ENCODE data around the gene CENPO.

GRCh38 chr2:24870891-24871705 is 77.9 kb downstream of the CENPO start:
- TF ChIP-seq, protein P1, sequence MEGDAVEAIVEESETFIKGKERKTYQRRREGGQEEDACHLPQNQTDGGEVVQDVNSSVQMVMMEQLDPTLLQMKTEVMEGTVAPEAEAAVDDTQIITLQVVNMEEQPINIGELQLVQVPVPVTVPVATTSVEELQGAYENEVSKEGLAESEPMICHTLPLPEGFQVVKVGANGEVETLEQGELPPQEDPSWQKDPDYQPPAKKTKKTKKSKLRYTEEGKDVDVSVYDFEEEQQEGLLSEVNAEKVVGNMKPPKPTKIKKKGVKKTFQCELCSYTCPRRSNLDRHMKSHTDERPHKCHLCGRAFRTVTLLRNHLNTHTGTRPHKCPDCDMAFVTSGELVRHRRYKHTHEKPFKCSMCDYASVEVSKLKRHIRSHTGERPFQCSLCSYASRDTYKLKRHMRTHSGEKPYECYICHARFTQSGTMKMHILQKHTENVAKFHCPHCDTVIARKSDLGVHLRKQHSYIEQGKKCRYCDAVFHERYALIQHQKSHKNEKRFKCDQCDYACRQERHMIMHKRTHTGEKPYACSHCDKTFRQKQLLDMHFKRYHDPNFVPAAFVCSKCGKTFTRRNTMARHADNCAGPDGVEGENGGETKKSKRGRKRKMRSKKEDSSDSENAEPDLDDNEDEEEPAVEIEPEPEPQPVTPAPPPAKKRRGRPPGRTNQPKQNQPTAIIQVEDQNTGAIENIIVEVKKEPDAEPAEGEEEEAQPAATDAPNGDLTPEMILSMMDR (conservative IDR thresholded peaks at IDR 0.05) = no peak
- no peak for TF ChIP-seq ZFX (IDR thresholded peaks at IDR 0.05)

Measured in C4-2B (cell line).